ENCODE results near the gene TUSC2. TPM values are rescaled to one million over a fixed set of nuclear protein-coding genes. Genes with fewer than 3 reads are reported as not detected.

TUSC2 gene
- total RNA-seq, 3 donors from 2014 or later = 23.8 to 35.7 (median 25.8) TPM

GRCh38 chr3:50292159-50293078 lies 35.6 kb downstream of the TUSC2 start, which contains the start of gene IFRD2:
Gene IFRD2, minus strand, starts transcription at chr3:50292429. Its CDS starts 155 bp downstream, at chr3:50292274.
- peaks cover 4% of the 10 kb centered on the region for H3K36me3 ChIP-seq (ENCODE audit: low read depth)
- H3K4me1 ChIP-seq (ENCODE audit: low read depth) = peaks cover 16% of the 10 kb centered on the region
- H3K4me3 ChIP-seq = peak within 1 kb of the TSS; percentile 61
- DNase-seq = peak; percentile 97 to 99 (median 97)
- no peak for TF ChIP-seq CTCF (IDR thresholded peaks at IDR 0.05)
- no peaks in the 10 kb centered on the region for H3K9me3 ChIP-seq
- peak; percentile 93 for ATAC-seq
- intact Hi-C loops (cut with DNase I, micrococcal nuclease) = no loop called here

GRCh38 chr3:50290161-50290641 lies 37.8 kb downstream of the TUSC2 start:
- peaks cover 4% of the 10 kb centered on the region for H3K36me3 ChIP-seq (ENCODE audit: low read depth)
- H3K9me3 ChIP-seq = no peaks in the 10 kb centered on the region
- H3K4me1 ChIP-seq (ENCODE audit: low read depth) = peaks cover 16% of the 10 kb centered on the region
- ATAC-seq = no peak
- peak in 2 of 3 donors; percentile 39 to 65 for DNase-seq
- H3K4me3 ChIP-seq = no peak overlapping the region
- intact Hi-C loops (cut with DNase I, micrococcal nuclease) = no loop called here
- TF ChIP-seq CTCF (IDR thresholded peaks at IDR 0.05) = no peak

GRCh38 chr3:50289130-50289529 lies 38.9 kb downstream of the TUSC2 start:
- no peak for DNase-seq
- no peak for TF ChIP-seq CTCF (IDR thresholded peaks at IDR 0.05)
- H3K4me1 ChIP-seq (ENCODE audit: low read depth) = peaks cover 16% of the 10 kb centered on the region
- H3K9me3 ChIP-seq = no peaks in the 10 kb centered on the region
- ATAC-seq = no peak
- H3K36me3 ChIP-seq (ENCODE audit: low read depth) = peaks cover 4% of the 10 kb centered on the region
- intact Hi-C loops (cut with DNase I, micrococcal nuclease) = no loop called here
- no peak overlapping the region for H3K4me3 ChIP-seq

- TF ChIP-seq CTCF (IDR thresholded peaks at IDR 0.05) = no peak
- H3K9me3 ChIP-seq = no peaks in the 10 kb centered on the region
- H3K4me3 ChIP-seq = no peak overlapping the region
- peaks cover 16% of the 10 kb centered on the region for H3K4me1 ChIP-seq (ENCODE audit: low read depth)
- H3K36me3 ChIP-seq (ENCODE audit: low read depth) = peaks cover 4% of the 10 kb centered on the region
- peak in 1 of 3 donors; percentile 48 for DNase-seq
- ATAC-seq = no peak
- intact Hi-C loops (cut with DNase I, micrococcal nuclease) = no loop called here
These were observed 39.5 kb downstream of the TUSC2 start for GRCh38 chr3:50288387-50289007.

- peaks cover 12% of the 10 kb centered on the region for H3K4me1 ChIP-seq (ENCODE audit: low read depth)
- intact Hi-C loops (cut with DNase I, micrococcal nuclease) = no loop called here
- DNase-seq = no peak
- H3K36me3 ChIP-seq (ENCODE audit: low read depth) = peaks cover 4% of the 10 kb centered on the region
- no peak for TF ChIP-seq CTCF (IDR thresholded peaks at IDR 0.05)
- no peak for ATAC-seq
- no peaks in the 10 kb centered on the region for H3K9me3 ChIP-seq
- no peak overlapping the region for H3K4me3 ChIP-seq
These were observed 40.8 kb downstream of the TUSC2 start for GRCh38 chr3:50287262-50287661.

All from mucosa of descending colon (tissue), 3 donors.